C4-2B (cell line): ENCODE measurements around the gene S100Z.
"Not testable (repeated sequence)": the region's sequence is repeated elsewhere in the genome, so short reads cannot be mapped to it uniquely, and the experiment has no call there.

ENCODE experiments used
- CTCF ChIP-seq: fragments of 450-650 bp; conservative IDR thresholded peaks from 2 replicates; pipeline ENCODE4 v1.5.1; 2017; ENCODE audit warnings: mild to moderate bottlenecking
- ZFX ChIP-seq: fragments of 450-650 bp; IDR thresholded peaks from 2 replicates; pipeline ENCODE4 v1.6.1; 2017

GRCh38 chr5:76822105-76822731, 27.6 kb upstream of the S100Z start:
- not testable (repeated sequence) for TF ChIP-seq CTCF, ZFX
